ENCODE measurements around the gene ITGA6. TPM values are rescaled to one million over a fixed set of nuclear protein-coding genes. Genes with fewer than 3 reads are reported as not detected.

Gene ITGA6
- total and polyA plus RNA-seq, 8 donors, result 14.7 to 92.7 (median 54.8) TPM

GRCh38 chr2:172389685-172390339 lies 37.6 kb upstream of the ITGA6 start:
- 76 to 77% methylated on average over 4 of the region's 4 CpGs for WGBS, 2 donors
- no peak for ATAC-seq
- no peak for TF ChIP-seq CTCF (IDR thresholded peaks at IDR 0.05)

GRCh38 chr2:172394002-172394401 lies 33.4 kb upstream of the ITGA6 start:
- Histone ChIP-seq H3K36me3 (no peaks in the 10 kb centered on the region), H3K27me3 (no peaks in the 10 kb centered on the region), H3K4me3 (no peak overlapping the region), H3K4me1 (no peaks in the 10 kb centered on the region), H3K9me3 (no peaks in the 10 kb centered on the region), H3K27ac (no peak overlapping the region)
- WGBS, 2 donors, result 56 to 78% methylated on average over 1 of the region's 1 CpG
- DNase-seq (no peak), ATAC-seq (peak in 1 of 4 donors; percentile 37), FAIRE-seq (no peak)
- TF ChIP-seq CTCF (IDR thresholded peaks at IDR 0.05), result no peak
- intact Hi-C loops (cut with DNase I), result no loop called here

More at GRCh38 chr2:172389685-172390339, 37.6 kb upstream of the ITGA6 start:
- no peaks in the 10 kb centered on the region for H3K27me3 ChIP-seq
- H3K4me1 ChIP-seq, result no peaks in the 10 kb centered on the region
- FAIRE-seq (no peak), DNase-seq (no peak)
- H3K36me3 ChIP-seq, result no peaks in the 10 kb centered on the region
- H3K4me3 ChIP-seq, result no peak overlapping the region
- intact Hi-C loops (cut with DNase I), result no loop called here
- H3K9me3 ChIP-seq, result no peaks in the 10 kb centered on the region
- no peak overlapping the region for H3K27ac ChIP-seq

GRCh38 chr2:172395503-172395902 lies 31.9 kb upstream of the ITGA6 start:
- no peak for TF ChIP-seq CTCF (IDR thresholded peaks at IDR 0.05)
- Histone ChIP-seq H3K36me3 (no peaks in the 10 kb centered on the region), H3K4me1 (no peaks in the 10 kb centered on the region), H3K27ac (no peak overlapping the region), H3K9me3 (no peaks in the 10 kb centered on the region), H3K27me3 (no peaks in the 10 kb centered on the region), H3K4me3 (no peak overlapping the region)
- DNase-seq (no peak), FAIRE-seq (no peak), ATAC-seq (no peak)
- 25 to 27% methylated on average over 3 of the region's 3 CpGs for whole genome bisulfite sequencing, 2 donors
- intact Hi-C loops (cut with DNase I), result no loop called here

- ATAC-seq (no peak), FAIRE-seq (no peak), DNase-seq (no peak)
- Histone ChIP-seq H3K27ac (no peak overlapping the region), H3K4me3 (no peak overlapping the region), H3K36me3 (no peaks in the 10 kb centered on the region), H3K27me3 (no peaks in the 10 kb centered on the region), H3K9me3 (no peaks in the 10 kb centered on the region), H3K4me1 (no peaks in the 10 kb centered on the region)
- intact Hi-C loops (cut with DNase I), result no loop called here
- no peak for TF ChIP-seq CTCF (IDR thresholded peaks at IDR 0.05)
- whole genome bisulfite sequencing, 2 donors, result 74 to 75% methylated on average over 6 of the region's 6 CpGs
Measured at GRCh38 chr2:172397148-172397834, 30.1 kb upstream of the ITGA6 start.

- intact Hi-C loops (cut with DNase I), result no loop called here
- DNase-seq (peak in 1 of 6 donors; percentile 34), ATAC-seq (peak in 2 of 4 donors; percentile 73 to 78), FAIRE-seq (peak; percentile 56)
- H3K4me3 ChIP-seq, result no peak overlapping the region
- no peak overlapping the region for H3K27ac ChIP-seq
- H3K36me3 ChIP-seq, result no peaks in the 10 kb centered on the region
- no peaks in the 10 kb centered on the region for H3K27me3 ChIP-seq
- TF ChIP-seq CTCF (IDR thresholded peaks at IDR 0.05), result peak in 1 of 4 donors; percentile 12
- WGBS, 2 donors, result 13 to 18% methylated on average over 2 of the region's 2 CpGs
- H3K4me1 ChIP-seq, result no peaks in the 10 kb centered on the region
- H3K9me3 ChIP-seq, result no peaks in the 10 kb centered on the region
Measured at GRCh38 chr2:172398440-172398839, 28.9 kb upstream of the ITGA6 start.
